Astrocyte of the spinal cord (primary cell): ENCODE results near the gene HAGHL.
"Not testable (repeated sequence)": the region's sequence is repeated elsewhere in the genome, so short reads cannot be mapped to it uniquely, and the experiment has no call there.

Experiments used
- DNase-seq: peaks from one replicate; pipeline ENCODE4 v3.0.0; 2011; ENCODE audit warnings: low read depth, low spot score
- H3K4me3 ChIP-seq: 2 replicates; pipeline ENCODE4 v1.5.1; 2011; ENCODE audit warnings: low read depth, mild to moderate bottlenecking, low read length, moderate library complexity
- in situ Hi-C: cut with HindIII; loops from 2 replicates; pipeline ENCODE4 v1.10.0; 2017; ENCODE audit warnings: low sequenced_read_pairs
- TF ChIP-seq, protein P1 (sequence below): IDR thresholded peaks from 2 replicates; pipeline ENCODE4 v1.5.1; 2012; ENCODE audit warnings: low read depth, mild to moderate bottlenecking, low read length, inconsistent platforms

Gene HAGHL

DNA sequence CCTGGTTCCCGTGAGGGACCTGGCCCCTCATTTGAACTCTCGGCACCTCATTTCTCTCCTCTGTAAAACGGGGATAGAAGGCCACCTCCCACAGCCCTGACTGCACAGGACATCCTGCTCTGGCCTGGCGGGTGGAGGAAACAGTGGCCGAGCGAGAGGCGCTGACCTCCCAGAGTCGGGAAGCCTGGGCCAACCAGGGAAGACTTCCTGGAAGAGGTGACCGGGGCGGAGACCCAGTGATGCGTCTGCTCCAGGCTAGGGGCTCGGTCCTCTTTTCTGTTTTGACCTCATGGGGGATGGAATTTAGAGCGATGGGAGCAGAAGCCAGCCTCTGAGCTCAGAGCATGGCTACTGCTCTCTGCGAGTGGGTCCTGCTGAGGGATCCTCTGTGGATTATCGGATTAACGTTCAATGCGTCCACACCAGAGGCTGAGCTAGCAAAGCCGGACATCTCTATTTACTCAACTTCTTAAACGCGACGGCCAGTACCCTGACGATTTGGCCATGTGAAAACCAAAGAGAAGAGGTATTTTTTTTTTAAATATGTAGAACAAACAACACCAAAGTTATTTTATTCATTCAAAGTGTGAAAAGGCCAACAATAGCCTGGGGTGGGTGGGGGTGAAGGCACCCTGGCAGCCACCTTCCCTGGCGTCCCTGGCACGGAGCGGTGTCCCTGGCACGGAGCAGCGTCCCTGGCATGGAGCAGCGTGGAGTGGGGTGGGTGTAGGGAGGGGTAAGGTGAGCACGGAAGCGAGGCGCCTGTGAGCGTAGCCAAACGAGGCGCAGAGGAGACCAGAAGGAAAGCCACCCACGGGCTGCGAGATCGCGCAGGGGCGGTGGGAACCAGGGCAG lies 24.5 kb downstream of the HAGHL start:
- DNase-seq = no peak
- TF ChIP-seq, protein P1, sequence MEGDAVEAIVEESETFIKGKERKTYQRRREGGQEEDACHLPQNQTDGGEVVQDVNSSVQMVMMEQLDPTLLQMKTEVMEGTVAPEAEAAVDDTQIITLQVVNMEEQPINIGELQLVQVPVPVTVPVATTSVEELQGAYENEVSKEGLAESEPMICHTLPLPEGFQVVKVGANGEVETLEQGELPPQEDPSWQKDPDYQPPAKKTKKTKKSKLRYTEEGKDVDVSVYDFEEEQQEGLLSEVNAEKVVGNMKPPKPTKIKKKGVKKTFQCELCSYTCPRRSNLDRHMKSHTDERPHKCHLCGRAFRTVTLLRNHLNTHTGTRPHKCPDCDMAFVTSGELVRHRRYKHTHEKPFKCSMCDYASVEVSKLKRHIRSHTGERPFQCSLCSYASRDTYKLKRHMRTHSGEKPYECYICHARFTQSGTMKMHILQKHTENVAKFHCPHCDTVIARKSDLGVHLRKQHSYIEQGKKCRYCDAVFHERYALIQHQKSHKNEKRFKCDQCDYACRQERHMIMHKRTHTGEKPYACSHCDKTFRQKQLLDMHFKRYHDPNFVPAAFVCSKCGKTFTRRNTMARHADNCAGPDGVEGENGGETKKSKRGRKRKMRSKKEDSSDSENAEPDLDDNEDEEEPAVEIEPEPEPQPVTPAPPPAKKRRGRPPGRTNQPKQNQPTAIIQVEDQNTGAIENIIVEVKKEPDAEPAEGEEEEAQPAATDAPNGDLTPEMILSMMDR = no peak
- in situ Hi-C loops = no loop called here
- no peak overlapping the region for H3K4me3 ChIP-seq

DNA sequence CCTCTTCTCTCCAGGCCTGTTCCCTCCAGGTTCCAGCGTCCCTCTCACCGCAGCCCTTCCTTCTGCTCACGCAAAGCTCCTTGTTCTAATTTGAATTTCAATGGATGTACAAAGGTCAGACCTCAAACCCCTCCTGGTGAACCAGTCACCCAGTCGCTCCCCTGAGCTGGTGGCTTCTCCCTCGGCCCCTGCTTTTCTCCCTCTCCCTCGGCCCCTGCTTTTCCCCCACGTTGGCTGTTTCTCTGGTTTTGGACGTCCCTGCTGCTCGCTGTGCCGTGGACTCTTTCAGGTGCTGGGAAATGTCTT lies 25.1 kb downstream of the HAGHL start:
- no peak for DNase-seq
- no peak overlapping the region for H3K4me3 ChIP-seq
- in situ Hi-C loops = no loop called here
- TF ChIP-seq, protein P1 = no peak

DNA sequence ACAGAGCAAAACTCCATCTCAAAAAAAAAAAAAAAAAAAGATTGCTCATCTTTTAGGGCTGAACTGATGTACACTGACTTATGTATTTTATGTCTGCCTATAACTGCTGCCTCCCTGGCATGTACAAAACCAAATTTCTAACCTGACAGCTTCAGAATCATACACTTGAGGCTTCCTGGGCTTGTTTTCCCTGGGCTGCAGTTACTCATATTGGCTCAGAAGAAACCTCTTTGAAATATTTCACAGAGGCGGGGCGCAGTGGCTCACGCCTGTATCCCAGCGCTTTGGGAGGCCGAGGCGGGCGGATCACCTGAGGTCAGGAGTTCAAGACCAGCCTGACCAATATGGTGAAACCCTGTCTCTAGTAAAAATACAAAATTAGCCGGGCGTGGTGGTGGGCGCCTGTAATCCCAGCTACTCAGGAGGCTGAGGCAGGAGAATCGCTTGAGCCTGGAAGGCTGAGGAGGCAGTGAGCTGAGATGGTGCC lies 27.3 kb downstream of the HAGHL start:
- H3K4me3 ChIP-seq, DNase-seq, in situ Hi-C loops: not testable (repeated sequence)

DNA sequence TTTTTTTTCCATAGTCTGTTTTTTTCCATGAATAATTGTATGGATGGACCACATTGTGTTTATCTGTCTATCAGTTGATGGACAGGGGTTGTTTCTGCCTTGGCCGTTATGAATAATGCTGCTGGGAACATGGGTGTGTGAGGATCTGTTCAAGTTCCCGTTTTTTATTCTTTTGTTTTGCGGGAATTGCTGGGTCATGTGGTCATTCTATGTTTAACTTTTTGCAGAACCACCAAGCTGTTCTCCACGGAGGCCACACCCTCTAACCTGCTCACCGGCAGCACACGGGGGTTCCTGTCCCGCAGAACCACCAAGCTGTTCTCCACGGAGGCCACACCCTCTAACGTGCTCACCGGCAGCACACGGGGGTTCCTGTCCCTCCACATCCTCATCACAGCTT lies 27.8 kb downstream of the HAGHL start:
- no peak for DNase-seq
- TF ChIP-seq, protein P1 = no peak
- in situ Hi-C loops = no loop called here
- no peak overlapping the region for H3K4me3 ChIP-seq

DNA sequence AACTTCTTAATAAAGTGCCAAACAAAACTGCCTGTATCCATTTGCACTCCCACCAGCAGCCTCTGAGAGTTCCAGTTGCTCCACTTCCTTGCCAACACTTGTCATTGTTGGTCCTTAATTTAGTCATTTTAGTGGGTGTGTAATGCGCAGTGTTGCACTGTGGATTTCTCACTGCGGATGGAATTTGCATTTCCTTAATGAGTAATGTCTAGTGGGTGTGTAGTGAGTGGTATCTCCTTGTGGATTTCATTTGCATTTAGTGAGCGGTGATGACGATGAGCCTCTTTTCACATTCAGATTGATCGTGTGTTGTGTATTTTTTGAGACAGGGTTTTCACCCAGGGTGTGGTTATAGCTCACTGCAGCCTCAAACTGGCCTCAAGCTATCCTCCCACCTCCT lies 29.5 kb downstream of the HAGHL start:
- TF ChIP-seq, protein P1 = no peak
- DNase-seq = no peak
- no peak overlapping the region for H3K4me3 ChIP-seq
- in situ Hi-C loops = no loop called here

DNA sequence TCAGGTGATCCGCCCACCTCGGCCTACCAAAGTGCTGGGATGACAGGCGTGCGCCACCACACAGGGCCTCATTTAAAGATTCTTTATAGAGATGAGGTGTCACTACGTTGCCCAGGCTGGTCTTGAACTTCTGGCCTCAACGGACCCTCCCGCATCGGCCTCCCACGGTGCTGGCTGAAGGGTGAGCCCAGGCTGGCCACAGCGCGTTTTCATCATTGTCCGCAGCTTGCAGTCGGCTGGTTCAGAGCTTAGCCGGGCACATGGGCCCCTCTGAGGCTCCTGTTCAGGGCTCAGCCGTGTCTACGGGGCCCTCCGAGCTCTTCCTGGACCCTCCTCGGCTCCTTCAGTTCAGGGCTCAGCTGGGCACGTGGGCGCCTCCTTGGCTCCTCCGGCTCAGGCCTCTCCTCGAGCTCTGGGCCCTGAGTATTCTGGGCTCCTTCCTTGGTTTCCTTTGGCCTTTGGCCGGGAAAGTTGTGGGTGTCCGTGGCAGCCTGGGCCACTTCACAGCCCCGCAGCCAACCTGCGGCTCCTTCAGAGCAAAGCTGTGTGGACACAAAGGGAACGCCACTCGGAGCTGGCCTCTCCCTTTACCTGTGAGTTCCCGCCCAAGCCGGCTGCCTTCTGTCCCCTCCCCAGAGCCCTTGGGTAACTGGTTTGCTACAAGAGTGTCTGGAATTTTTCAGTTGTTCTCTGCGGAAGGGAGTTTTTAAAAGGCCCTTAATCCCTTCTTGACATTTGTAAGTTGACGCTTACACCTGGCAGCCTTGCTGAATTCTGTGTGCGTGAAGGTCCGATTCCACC lies 32.4 kb downstream of the HAGHL start:
- in situ Hi-C loops = no loop called here
- no peak overlapping the region for H3K4me3 ChIP-seq
- TF ChIP-seq, protein P1 = no peak
- no peak for DNase-seq

DNA sequence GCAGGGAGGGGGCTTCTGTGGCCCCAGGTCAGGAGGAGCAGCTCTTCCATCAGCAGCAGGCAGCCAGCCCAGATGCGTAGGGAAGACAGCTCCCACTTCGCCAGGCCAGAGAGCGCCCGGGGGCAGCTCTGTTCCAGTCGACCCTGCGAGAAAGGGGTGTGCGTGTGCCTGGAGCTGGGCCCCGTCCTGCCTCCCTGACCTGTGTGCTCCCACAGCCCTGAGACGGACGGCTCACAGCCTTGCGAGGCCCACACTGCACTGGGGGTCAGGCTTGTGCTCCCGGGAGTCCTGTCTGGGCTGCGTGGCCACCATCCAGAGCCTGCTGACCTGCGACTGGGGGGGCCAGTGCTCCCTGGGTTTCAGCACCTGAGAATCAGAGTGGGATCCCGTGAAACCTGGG lies 33.2 kb downstream of the HAGHL start:
- in situ Hi-C loops = no loop called here
- no peak overlapping the region for H3K4me3 ChIP-seq
- TF ChIP-seq, protein P1 = no peak
- DNase-seq = no peak
